ENCODE data around the gene CD58.

DNA sequence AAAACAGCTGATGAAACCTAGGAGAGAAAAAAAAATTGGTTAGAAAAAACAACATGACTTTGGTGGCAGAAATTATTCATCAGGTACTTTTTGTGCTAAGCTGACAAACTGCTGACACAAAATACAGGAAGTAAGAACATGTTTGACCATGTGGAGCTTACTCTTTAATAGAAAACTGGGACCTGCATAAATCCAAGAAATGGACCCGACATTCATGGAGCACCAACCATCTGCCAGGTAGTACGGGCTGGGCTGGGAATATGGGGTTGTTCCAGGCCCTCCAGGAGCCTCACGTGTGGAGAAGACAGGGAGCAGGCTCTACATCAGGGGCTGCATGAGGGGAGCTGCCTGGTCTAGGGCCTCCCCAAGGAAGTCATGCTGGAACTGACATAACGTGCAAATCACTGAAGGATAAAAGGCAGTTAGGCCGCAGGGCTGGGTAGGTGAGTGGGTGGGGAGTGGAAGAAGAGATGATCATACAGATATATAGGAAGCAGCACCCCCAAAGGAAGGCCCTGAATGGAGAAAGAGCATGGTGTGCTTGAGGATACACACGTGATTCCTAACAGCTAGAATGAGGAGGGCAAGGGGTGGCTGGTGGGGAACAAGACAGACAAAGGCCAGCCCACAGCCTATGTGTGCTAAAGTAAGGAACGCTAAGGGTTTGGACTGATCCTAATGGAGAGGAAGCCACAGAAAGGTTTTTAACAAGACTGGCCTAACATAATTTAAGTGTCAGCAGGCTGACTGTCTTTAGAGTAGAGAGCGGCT, 26.1 kb downstream of the CD58 start:
- no peak for TF ChIP-seq POLR2A (IDR thresholded peaks at IDR 0.05)
- TF ChIP-seq, protein P1, sequence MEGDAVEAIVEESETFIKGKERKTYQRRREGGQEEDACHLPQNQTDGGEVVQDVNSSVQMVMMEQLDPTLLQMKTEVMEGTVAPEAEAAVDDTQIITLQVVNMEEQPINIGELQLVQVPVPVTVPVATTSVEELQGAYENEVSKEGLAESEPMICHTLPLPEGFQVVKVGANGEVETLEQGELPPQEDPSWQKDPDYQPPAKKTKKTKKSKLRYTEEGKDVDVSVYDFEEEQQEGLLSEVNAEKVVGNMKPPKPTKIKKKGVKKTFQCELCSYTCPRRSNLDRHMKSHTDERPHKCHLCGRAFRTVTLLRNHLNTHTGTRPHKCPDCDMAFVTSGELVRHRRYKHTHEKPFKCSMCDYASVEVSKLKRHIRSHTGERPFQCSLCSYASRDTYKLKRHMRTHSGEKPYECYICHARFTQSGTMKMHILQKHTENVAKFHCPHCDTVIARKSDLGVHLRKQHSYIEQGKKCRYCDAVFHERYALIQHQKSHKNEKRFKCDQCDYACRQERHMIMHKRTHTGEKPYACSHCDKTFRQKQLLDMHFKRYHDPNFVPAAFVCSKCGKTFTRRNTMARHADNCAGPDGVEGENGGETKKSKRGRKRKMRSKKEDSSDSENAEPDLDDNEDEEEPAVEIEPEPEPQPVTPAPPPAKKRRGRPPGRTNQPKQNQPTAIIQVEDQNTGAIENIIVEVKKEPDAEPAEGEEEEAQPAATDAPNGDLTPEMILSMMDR (IDR thresholded peaks at IDR 0.05), result no peak
